Coronary artery (tissue), 2 donors: ENCODE data around the gene LBHD1.

Experiments used
- DNase-seq: peaks from one replicate; pipeline ENCODE4 v3.0.0-alpha.2; 2017; ENCODE audit warnings: low spot score
- H3K27ac ChIP-seq, 2 donors: fragments of 200-600 bp; sonication (generic); one replicate each; pipeline ENCODE4 v1.5.1; 2016 to 2019
- H3K4me3 ChIP-seq: fragments of 200-600 bp; sonication (generic); 2 replicates; pipeline ENCODE4 v1.5.1; 2016; ENCODE audit warnings: mild to moderate bottlenecking, moderate library complexity
- TF ChIP-seq, protein P1 (sequence below): fragments of 200-600 bp; sonication (generic); IDR thresholded peaks from one replicate; pipeline ENCODE4 v1.5.1; 2019; ENCODE audit warnings: antibody characterized with exemption

Gene LBHD1

DNA sequence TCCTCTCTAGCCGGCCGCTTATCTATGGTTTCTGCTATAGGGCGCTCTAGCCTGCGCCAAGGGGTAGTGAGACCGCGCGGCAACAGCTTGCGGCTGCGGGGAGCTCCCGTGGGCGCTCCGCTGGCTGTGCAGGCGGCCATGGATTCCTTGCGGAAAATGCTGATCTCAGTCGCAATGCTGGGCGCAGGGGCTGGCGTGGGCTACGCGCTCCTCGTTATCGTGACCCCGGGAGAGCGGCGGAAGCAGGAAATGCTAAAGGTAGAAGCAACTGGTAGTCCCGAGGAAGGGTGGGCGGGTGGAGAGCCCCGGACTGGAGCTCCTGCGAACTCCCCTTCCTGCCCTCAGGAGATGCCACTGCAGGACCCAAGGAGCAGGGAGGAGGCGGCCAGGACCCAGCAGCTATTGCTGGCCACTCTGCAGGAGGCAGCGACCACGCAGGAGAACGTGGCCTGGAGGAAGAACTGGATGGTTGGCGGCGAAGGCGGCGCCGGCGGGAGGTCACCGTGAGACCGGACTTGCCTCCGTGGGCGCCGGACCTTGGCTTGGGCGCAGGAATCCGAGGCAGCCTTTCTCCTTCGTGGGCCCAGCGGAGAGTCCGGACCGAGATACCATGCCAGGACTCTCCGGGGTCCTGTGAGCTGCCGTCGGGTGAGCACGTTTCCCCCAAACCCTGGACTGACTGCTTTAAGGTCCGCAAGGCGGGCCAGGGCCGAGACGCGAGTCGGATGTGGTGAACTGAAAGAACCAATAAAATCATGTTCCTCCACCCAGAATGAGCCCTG, at the start of gene LBHD1, which contains the start of gene UQCC3:
LBHD1 (minus strand) TSS at position 660 of the 782 bp plus-strand sequence. CDS start 2,236 bp downstream, outside the sequence.
UQCC3 (plus strand) TSS at position 66 of the 782 bp plus-strand sequence; CDS start at position 139, 73 bp downstream.
- H3K4me3 ChIP-seq, result peak within 1 kb of the TSS; percentile 89
- peak; percentile 85 for DNase-seq
- TF ChIP-seq, protein P1, sequence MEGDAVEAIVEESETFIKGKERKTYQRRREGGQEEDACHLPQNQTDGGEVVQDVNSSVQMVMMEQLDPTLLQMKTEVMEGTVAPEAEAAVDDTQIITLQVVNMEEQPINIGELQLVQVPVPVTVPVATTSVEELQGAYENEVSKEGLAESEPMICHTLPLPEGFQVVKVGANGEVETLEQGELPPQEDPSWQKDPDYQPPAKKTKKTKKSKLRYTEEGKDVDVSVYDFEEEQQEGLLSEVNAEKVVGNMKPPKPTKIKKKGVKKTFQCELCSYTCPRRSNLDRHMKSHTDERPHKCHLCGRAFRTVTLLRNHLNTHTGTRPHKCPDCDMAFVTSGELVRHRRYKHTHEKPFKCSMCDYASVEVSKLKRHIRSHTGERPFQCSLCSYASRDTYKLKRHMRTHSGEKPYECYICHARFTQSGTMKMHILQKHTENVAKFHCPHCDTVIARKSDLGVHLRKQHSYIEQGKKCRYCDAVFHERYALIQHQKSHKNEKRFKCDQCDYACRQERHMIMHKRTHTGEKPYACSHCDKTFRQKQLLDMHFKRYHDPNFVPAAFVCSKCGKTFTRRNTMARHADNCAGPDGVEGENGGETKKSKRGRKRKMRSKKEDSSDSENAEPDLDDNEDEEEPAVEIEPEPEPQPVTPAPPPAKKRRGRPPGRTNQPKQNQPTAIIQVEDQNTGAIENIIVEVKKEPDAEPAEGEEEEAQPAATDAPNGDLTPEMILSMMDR, result no peak
- H3K27ac ChIP-seq, result peak within 1 kb of the TSS; percentile 77 to 92

DNA sequence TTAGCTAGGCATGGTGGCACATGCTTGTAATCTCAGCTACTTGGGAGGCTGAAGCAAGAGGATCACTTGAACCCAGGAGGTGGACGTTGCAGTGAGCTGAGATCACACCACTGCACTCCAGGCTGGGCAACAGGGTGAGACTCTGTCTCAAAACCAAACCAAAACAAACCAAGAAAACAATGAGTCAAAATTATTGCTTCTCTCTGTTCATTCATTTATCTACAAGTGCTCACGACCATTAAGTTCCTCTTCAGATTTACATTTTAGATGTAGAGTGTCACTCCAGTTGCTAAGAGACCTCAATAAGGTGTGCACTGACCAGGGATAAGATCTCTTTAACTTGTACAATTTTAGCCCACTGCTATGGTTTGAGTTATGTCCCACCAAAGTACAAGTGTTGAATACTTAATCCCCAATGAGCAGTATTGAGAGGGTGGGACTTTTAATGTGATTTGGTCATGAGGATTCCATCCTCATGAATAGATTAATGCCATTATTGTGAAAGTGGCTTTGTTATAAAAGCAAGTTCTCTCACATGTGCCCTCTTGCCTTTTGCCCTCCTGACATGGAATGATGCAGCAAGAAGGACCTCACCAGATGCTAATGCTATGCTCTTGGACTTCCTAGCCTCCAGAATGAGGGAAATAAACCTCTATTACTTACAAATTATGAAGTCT, 47.4 kb upstream of the LBHD1 start:
- TF ChIP-seq, protein P1, result no peak
- no peak overlapping the region for H3K4me3 ChIP-seq
- DNase-seq, result no peak
- H3K27ac ChIP-seq, result no peak overlapping the region

GRCh38 chr11:62716816-62717215, 44.7 kb upstream of the LBHD1 start:
- Histone ChIP-seq H3K4me3 (no peak overlapping the region), H3K27ac (no peak overlapping the region)
- TF ChIP-seq, protein P1, result no peak
- DNase-seq, result no peak

GRCh38 chr11:62716206-62716605, 44.1 kb upstream of the LBHD1 start:
- no peak for DNase-seq
- Histone ChIP-seq H3K4me3 (no peak overlapping the region), H3K27ac (no peak overlapping the region)
- TF ChIP-seq, protein P1, result no peak

GRCh38 chr11:62715150-62716130, 43.4 kb upstream of the LBHD1 start:
- Histone ChIP-seq H3K4me3 (no peak overlapping the region), H3K27ac (no peak overlapping the region)
- TF ChIP-seq, protein P1, result no peak
- DNase-seq, result no peak

DNA sequence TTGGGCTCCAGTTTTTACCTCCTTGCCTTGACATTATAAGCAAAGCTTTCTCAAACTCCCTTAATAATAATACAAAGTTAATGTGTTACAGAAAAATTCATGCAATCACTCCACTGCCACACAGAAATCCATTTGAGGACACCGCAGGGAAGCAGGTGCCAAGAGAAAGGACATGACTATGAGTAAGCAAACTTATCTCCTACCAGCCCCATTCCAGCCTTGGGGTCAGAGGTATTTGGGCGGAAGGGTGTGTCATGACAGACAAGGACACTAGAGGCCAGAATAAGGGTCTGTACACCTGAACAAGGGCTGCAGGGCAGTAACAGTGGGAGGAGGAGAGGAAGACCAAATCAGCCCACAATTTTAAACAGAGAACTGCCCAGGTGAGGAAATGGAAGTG, 41.3 kb upstream of the LBHD1 start:
- Histone ChIP-seq H3K4me3 (no peak overlapping the region), H3K27ac (no peak overlapping the region)
- DNase-seq, result no peak
- TF ChIP-seq, protein P1, result no peak
